K562 (cell line): Measurements from ENCODE around the gene CTRB2. TPM values are rescaled to one million over a fixed set of nuclear protein-coding genes. Genes with fewer than 3 reads are reported as not detected.

Experiments used
- ATAC-seq: fragments of 200-7000 bp; cut with Tn5 transposase; 3 replicates; pipeline ENCODE4 v1.9.1; 2020; ENCODE audit warnings: moderate library complexity
- BruUV-seq: library from RNA; stranded (reverse); fragments of 400-500 nt; replicated peaks from 2 replicates; lab custom pipeline; 2021; lab: Mats Ljungman, UMichigan
- CTCF ChIA-PET: fragments of 300-600 bp; formaldehyde crosslinking; extraction: SDS; loops from one replicate; lab custom pipeline; 2021; ENCODE audit warnings: low intra/inter-chr PET ratio; lab: Yijun Ruan, JAX
- POLR2A ChIA-PET: fragments of 300-600, 350-650 bp; sonication (Branson Sonifier 250); formaldehyde crosslinking; extraction: SDS; loops from one replicate; lab custom pipeline; 2021; ENCODE audit warnings: antibody characterized with exemption, inconsistent platforms; lab: Yijun Ruan, JAX
- DNase-seq, 4 experiments: peaks; one replicate each; pipeline versions ENCODE4 v3.0.0 to v3.0.0-alpha.2; 2011 to 2018; ENCODE audit warnings: low spot score in 3 of 4, mixed read lengths in 3 of 4; ENCODE audit errors: extremely low read depth in 1 of 4
- FAIRE-seq: peaks from 2 replicates; lab custom pipeline; 2011; peaks lifted over from hg19 to GRCh38; lab: Jason Lieb, UNC
- H2AFZ ChIP-seq: 2 replicates; pipeline ENCODE4 v1.6.0; 2011; ENCODE audit warnings: low read depth, low read length, control low read depth, inconsistent platforms
- H3K27ac ChIP-seq: fragments of 200-600 bp; 3 replicates; pipeline ENCODE4 v1.8.0; 2011; ENCODE audit warnings: low read depth, mild to moderate bottlenecking, control low read depth, inconsistent platforms, low read length, moderate library complexity, mixed read lengths; ENCODE audit errors: extremely low read depth
- H3K27me3 ChIP-seq, 2 experiments: fragments of 300-600 bp in 1 of 2; 2 replicates in 1 of 2; 3 replicates in 1 of 2; pipeline versions ENCODE4 v1.6.0 to v1.8.0; 2011; ENCODE audit warnings: inconsistent platforms in 2 of 2, low read length in 2 of 2, mild to moderate bottlenecking in 1 of 2, mixed read lengths in 1 of 2, moderate library complexity in 1 of 2; ENCODE audit not compliant: control insufficient read depth in 2 of 2, insufficient read depth in 2 of 2
- H3K36me3 ChIP-seq: fragments of 300-600 bp; 3 replicates; pipeline ENCODE4 v1.8.0; 2011; ENCODE audit warnings: mild to moderate bottlenecking, low read length, inconsistent platforms; ENCODE audit not compliant: control insufficient read depth, insufficient read depth
- H3K4me1 ChIP-seq, 2 experiments: fragments of 200-600 bp in 1 of 2; replicated peaks in 1 of 2; 2 replicates in 1 of 2; 3 replicates in 1 of 2; pipeline versions ENCODE4 v1.5.1 to v1.8.0; 2011; ENCODE audit warnings: inconsistent platforms in 2 of 2, low read length in 2 of 2, mild to moderate bottlenecking in 1 of 2, mixed read lengths in 1 of 2, moderate library complexity in 1 of 2; ENCODE audit not compliant: control insufficient read depth in 2 of 2, insufficient read depth in 2 of 2
- H3K4me2 ChIP-seq: 2 replicates; pipeline ENCODE4 v1.6.1; 2011; ENCODE audit warnings: low read length, control low read depth, inconsistent platforms, mixed read lengths; ENCODE audit not compliant: insufficient read depth
- H3K4me3 ChIP-seq: fragments of 200-600 bp; sonication (generic), shearing (Covaris generic); 2 replicates; pipeline ENCODE4 v1.5.1; 2016; ENCODE audit warnings: control low read depth, inconsistent platforms
- H3K79me2 ChIP-seq: fragments of 200-600 bp; 3 replicates; pipeline ENCODE4 v1.8.0; 2011; ENCODE audit warnings: low read length, inconsistent platforms; ENCODE audit not compliant: control insufficient read depth, insufficient read depth
- H3K9ac ChIP-seq, 2 experiments: 2 replicates each; pipeline versions ENCODE4 v1.6.0 to v1.6.1; 2011; ENCODE audit warnings: low read depth in 2 of 2, low read length in 2 of 2, control low read depth in 1 of 2, inconsistent platforms in 1 of 2, mild to moderate bottlenecking in 1 of 2, mixed read lengths in 1 of 2; ENCODE audit not compliant: insufficient read depth in 1 of 2
- H3K9me1 ChIP-seq: one replicate; pipeline ENCODE4 v1.6.0; 2011; ENCODE audit warnings: inconsistent platforms, mild to moderate bottlenecking, low read length, moderate library complexity; ENCODE audit not compliant: control insufficient read depth, insufficient read depth
- H3K9me3 ChIP-seq: replicated peaks from 2 replicates; pipeline ENCODE4 v1.5.1; 2011; ENCODE audit warnings: low read depth, low read length, inconsistent platforms; ENCODE audit not compliant: control insufficient read depth, insufficient read depth
- H4K20me1 ChIP-seq: replicated peaks from 2 replicates; pipeline ENCODE4 v1.6.1; 2011; ENCODE audit warnings: low read length, inconsistent platforms, mixed read lengths; ENCODE audit not compliant: control insufficient read depth, insufficient read depth
- ELF2 ChIP-seq: fragments of 250-450 bp; sonication (Bioruptor Pico); IDR thresholded peaks from 2 replicates; pipeline ENCODE4 v1.5.0; 2021; ENCODE audit warnings: mild to moderate bottlenecking
- FOS ChIP-seq: IDR thresholded peaks from 3 replicates; pipeline ENCODE4 v1.6.1; 2011; ENCODE audit not compliant: insufficient read length; ENCODE audit errors: extremely low read depth
- HDAC2 ChIP-seq: fragments of 450-650 bp; IDR thresholded peaks from 2 replicates; pipeline ENCODE4 v1.6.1; 2016; ENCODE audit warnings: mild to moderate bottlenecking
- HMGN3 ChIP-seq: IDR thresholded peaks from 2 replicates; pipeline ENCODE4 v1.6.1; 2011; ENCODE audit warnings: borderline replicate concordance, low read depth, mild to moderate bottlenecking, mixed read lengths, low read length; ENCODE audit not compliant: insufficient read length; ENCODE audit errors: extremely low read depth
- KAT8 ChIP-seq: fragments of 450-650 bp; IDR thresholded peaks from 2 replicates; pipeline ENCODE4 v1.6.1; 2016; ENCODE audit warnings: low read depth, mild to moderate bottlenecking
- KLF10 ChIP-seq: fragments of 250-450 bp; sonication (Bioruptor Pico); IDR thresholded peaks from 2 replicates; pipeline ENCODE4 v1.6.1; 2021; ENCODE audit warnings: matching md5 sums
- KLF13 ChIP-seq: fragments of 450-650 bp; IDR thresholded peaks from 2 replicates; pipeline ENCODE4 v1.6.1; 2016; ENCODE audit warnings: missing genetic modification characterization, low read depth, mild to moderate bottlenecking, missing compliant biosample characterization, moderate library complexity, borderline replicate concordance
- MAFG ChIP-seq: fragments of 450-650 bp; conservative IDR thresholded peaks from 2 replicates; pipeline ENCODE4 v1.6.1; 2016; ENCODE audit warnings: missing genetic modification characterization, missing compliant biosample characterization
- MYC ChIP-seq, 2 experiments: fragments of 250-450 bp in 1 of 2; sonication (Bioruptor Pico) in 1 of 2; IDR thresholded peaks; 2 replicates each; pipeline versions ENCODE4 v1.5.1 to v1.6.1; 2012 to 2021; ENCODE audit warnings: low read depth in 2 of 2, borderline replicate concordance in 1 of 2, improper control_type of control experiment in 1 of 2, low read length in 1 of 2, mild to moderate bottlenecking in 1 of 2, moderate library complexity in 1 of 2
- POLR2A ChIP-seq: fragments of 450-650 bp; conservative IDR thresholded peaks from 2 replicates; pipeline ENCODE4 v1.6.1; 2016
- RBM15 ChIP-seq: fragments of 200-400 bp; formaldehyde crosslinking; IDR thresholded peaks from 2 replicates; pipeline ENCODE4 v1.6.1; 2018; ENCODE audit warnings: mild to moderate bottlenecking, low read length, moderate library complexity; ENCODE audit not compliant: insufficient read depth
- ZNF174 ChIP-seq: fragments of 250-450 bp; sonication (Bioruptor Pico); IDR thresholded peaks from 2 replicates; pipeline ENCODE4 v1.4.0; 2020; ENCODE audit warnings: mild to moderate bottlenecking
- ZSCAN32 ChIP-seq: fragments of 450-650 bp; formaldehyde crosslinking; IDR thresholded peaks from 2 replicates; pipeline ENCODE4 v1.4.0; 2020; ENCODE audit warnings: mild to moderate bottlenecking, moderate library complexity
- WGBS: fragments of 100-300 bp; shearing (Covaris generic); methylation state at CpG from one replicate; pipeline ENCODE4 v1.1.6; 2016; ENCODE audit warnings: low coverage, mixed read lengths; ENCODE audit not compliant: insufficient coverage; ENCODE audit errors: missing lambda C conversion rate; 5-methylcytosine and 5-hydroxymethylcytosine counted together
- in situ Hi-C: fragments of 300-500 bp; cut with MboI; formaldehyde crosslinking; loops from 4 replicates; pipeline ENCODE4 v1.15.0; 2018; ENCODE audit warnings: inconsistent platforms, mixed read lengths
- intact Hi-C: fragments of 100-400 bp; cut with micrococcal nuclease; formaldehyde crosslinking; loops from 2 replicates; pipeline ENCODE4 v1.14.2; 2022
- polyA plus RNA-seq, 8 experiments: library from polyadenylated mRNA; depleted of rRNA in 4 of 8; stranded (reverse) in 5 of 8; unstranded in 3 of 8; fragments of >200 nt; fragmentation: Nextera tagmentation in 2 of 8; fragmentation: Illumina TruSeq in 1 of 8; extraction: Ambion mirVana in 2 of 8; extraction: Trizol in 1 of 8; gene quantifications; 2 replicates each; pipeline versions ENCODE4 v1.2.1 to v1.2.3, GENCODE V29; 2011 to 2014; ENCODE audit warnings: inconsistent platforms in 1 of 8, missing spikeins in 1 of 8
- total RNA-seq, 7 experiments: library from RNA; depleted of rRNA in 6 of 7; stranded (reverse); fragments of >200 nt in 6 of 7; fragmentation: Illumina TruSeq in 2 of 7; extraction: Trizol in 2 of 7; gene quantifications; 2 replicates each; pipeline versions ENCODE4 v1.2.1 to v1.2.3, GENCODE V29; 2011 to 2021; ENCODE audit warnings: low replicate concordance in 1 of 7

Gene CTRB2
- total and polyA plus RNA-seq, 9 of the 15 experiments (the other 6 are each of a cell fraction or from before 2014, with no cell fraction given), result 5.1 TPM; not detected in 8

GRCh38 chr16:75216576-75216975, 9.6 kb upstream of the CTRB2 start:
- Histone ChIP-seq H3K9ac (no peak overlapping the region), H3K4me3 (no peak overlapping the region), H3K9me3 (no peaks in the 10 kb centered on the region), H3K79me2 (no peaks in the 10 kb centered on the region), H3K9me1 (no peaks in the 10 kb centered on the region), H3K27me3 (peaks cover 18 to 26% of the 10 kb centered on the region in 2 experiments; a peak in 4 of 5 replicates), H2AFZ (no peak overlapping the region), H4K20me1 (no peaks in the 10 kb centered on the region), H3K4me1 (peaks cover 0 to 8% of the 10 kb centered on the region in 2 experiments; a peak in 2 of 5 replicates), H3K4me2 (no peak overlapping the region), H3K36me3 (no peaks in the 10 kb centered on the region)
- DNase-seq, result no peak
- no TSS peak for BruUV-seq
- ChIA-PET CTCF (no interaction called here), POLR2A (no interaction called here)
- in situ Hi-C loops, result loop anchor here (25.0 kb wide), 1 partner anchor 1971 kb away; the partner anchor contains the start of genes MON1B and SYCE1L
- intact Hi-C loops, result no loop called here
- WGBS, result 42% methylated on average over 7 of the region's 7 CpGs
- ATAC-seq, result no peak
- TF ChIP-seq HMGN3, result no peak
- TF ChIP-seq MAFG (tag), result no peak
- TF ChIP-seq MYC (IDR thresholded peaks at IDR 0.05; ENCODE audit: low read depth, low read length), result no peak
- no peak for TF ChIP-seq MYC (CRISPR knock-in tag; IDR thresholded peaks at IDR 0.05; ENCODE audit: borderline replicate concordance, low read depth)
- TF ChIP-seq KLF13, result no peak
- no peak for TF ChIP-seq HDAC2
- TF ChIP-seq RBM15, result no peak
- TF ChIP-seq ZSCAN32 (CRISPR knock-in tag), result no peak
- no peak for TF ChIP-seq FOS
- TF ChIP-seq KAT8, result no peak
- TF ChIP-seq ZNF174 (CRISPR knock-in tag), result no peak
- TF ChIP-seq POLR2A, result no peak
- no peak for TF ChIP-seq KLF10 (CRISPR knock-in tag)
- no peak for TF ChIP-seq ELF2 (CRISPR knock-in tag)
- TF ChIP-seq, all 486 proteins: peak for 0
- FAIRE-seq, result no peak
- no peak overlapping the region for H3K27ac ChIP-seq
